Ectodermal cell (in vitro differentiated cells): ENCODE measurements around the gene SELENOH.
"Not testable (repeated sequence)": the region's sequence is repeated elsewhere in the genome, so short reads cannot be mapped to it uniquely, and the experiment has no call there.

Source experiments
- H3K27ac ChIP-seq: 2 replicates; pipeline ENCODE4 v1.7.0; 2013; ENCODE audit warnings: mild to moderate bottlenecking, low read depth, low read length; ENCODE audit not compliant: insufficient read depth, poor library complexity, severe bottlenecking
- H3K27me3 ChIP-seq: 2 replicates; pipeline ENCODE4 v1.7.0; 2013; ENCODE audit warnings: mild to moderate bottlenecking, low read length; ENCODE audit not compliant: insufficient read depth, control insufficient read depth, poor library complexity, severe bottlenecking
- H3K36me3 ChIP-seq: one replicate; pipeline ENCODE4 v1.7.0; 2013; ENCODE audit warnings: low read length; ENCODE audit not compliant: control insufficient read depth, insufficient read depth
- H3K4me1 ChIP-seq: one replicate; pipeline ENCODE4 v1.7.0; 2013; ENCODE audit warnings: low read length; ENCODE audit not compliant: control insufficient read depth, insufficient read depth
- H3K4me3 ChIP-seq: 2 replicates; pipeline ENCODE4 v1.7.0; 2013; ENCODE audit warnings: low read depth, low read length, control low read depth; ENCODE audit not compliant: insufficient read depth
- H3K9me3 ChIP-seq: 2 replicates; pipeline ENCODE4 v1.7.0; 2013; ENCODE audit warnings: mild to moderate bottlenecking, low read length, moderate library complexity; ENCODE audit not compliant: control insufficient read depth
- WGBS, 2 experiments: methylation state at CpG; one replicate each; pipeline ENCODE4 v1.1.7; 2013; ENCODE audit warnings: missing lambda C conversion rate in 2 of 2; 5-methylcytosine and 5-hydroxymethylcytosine counted together

The SELENOH gene

GRCh38 chr11:57712256-57713150 is 28.8 kb upstream of the SELENOH start, which contains the start of gene TMX2:
TSS of gene TMX2 (plus strand) at chr11:57712593. CDS start at chr11:57712619, 26 bp downstream.
- H3K27me3 ChIP-seq, result no peaks in the 10 kb centered on the region
- H3K4me3 ChIP-seq, result peak within 1 kb of the TSS; percentile 100
- WGBS, 2 experiments, result 0% methylated on average over 53 of the region's 53 CpGs
- peaks cover 8% of the 10 kb centered on the region for H3K4me1 ChIP-seq
- H3K27ac ChIP-seq, result peak within 1 kb of the TSS; percentile 92
- H3K9me3 ChIP-seq, result no peaks in the 10 kb centered on the region
- H3K36me3 ChIP-seq, result no peaks in the 10 kb centered on the region

GRCh38 chr11:57713835-57714234 is 27.5 kb upstream of the SELENOH start:
- Histone ChIP-seq H3K4me3 (peak overlapping the region; percentile 100), H3K27me3 (no peaks in the 10 kb centered on the region), H3K27ac (no peak overlapping the region), H3K36me3 (peaks cover 7% of the 10 kb centered on the region), H3K4me1 (peaks cover 8% of the 10 kb centered on the region), H3K9me3 (no peaks in the 10 kb centered on the region)
- 99 to 100% methylated on average over 2 of the region's 2 CpGs for WGBS, 2 experiments

DNA sequence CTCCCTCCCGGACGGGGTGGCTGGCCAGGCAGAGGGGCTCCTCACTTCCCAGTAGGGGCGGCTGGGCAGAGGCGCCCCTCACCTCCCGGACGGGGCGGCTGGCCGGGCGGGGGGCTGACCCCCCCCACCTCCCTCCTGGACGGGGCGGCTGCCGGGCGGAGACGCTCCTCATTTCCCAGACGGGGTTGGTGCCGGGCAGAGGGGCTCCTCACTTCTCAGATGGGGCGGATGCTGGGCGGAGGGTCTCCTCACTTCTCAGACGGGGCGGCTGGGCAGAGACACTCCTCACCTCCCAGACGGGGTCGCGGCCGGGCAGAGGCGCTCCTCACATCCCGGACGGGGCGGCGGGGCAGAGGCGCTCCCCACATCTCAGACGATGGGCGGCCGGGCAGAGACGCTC is 24.6 kb upstream of the SELENOH start:
- not testable (repeated sequence) for H3K27ac ChIP-seq, H3K9me3 ChIP-seq, H3K36me3 ChIP-seq, H3K4me1 ChIP-seq, H3K4me3 ChIP-seq, H3K27me3 ChIP-seq
- 94 to 95% methylated on average over 18 to 25 of the region's 34 CpGs for WGBS, 2 experiments

DNA sequence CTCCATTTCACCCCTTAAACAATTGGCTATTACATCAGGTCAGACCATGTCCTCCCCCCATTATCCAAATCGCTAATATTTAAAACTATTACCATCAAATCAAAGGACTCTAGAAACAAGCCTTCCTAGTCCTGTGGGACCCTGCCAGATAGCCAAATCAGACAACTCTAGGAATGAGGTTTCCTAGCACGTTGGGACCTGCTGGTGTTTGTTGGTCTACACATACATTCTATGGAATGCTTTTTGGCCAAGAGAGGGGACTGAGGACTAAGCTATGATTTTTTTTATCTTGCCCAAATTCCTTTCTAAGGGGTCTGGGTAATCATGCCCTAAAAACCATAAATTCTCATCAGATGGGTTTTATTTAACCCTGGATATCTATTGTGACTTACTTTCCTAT is 14.1 kb upstream of the SELENOH start:
- no peaks in the 10 kb centered on the region for H3K9me3 ChIP-seq
- 97 to 100% methylated on average over 2 of the region's 2 CpGs for WGBS, 2 experiments
- no peaks in the 10 kb centered on the region for H3K36me3 ChIP-seq
- H3K4me1 ChIP-seq, result no peaks in the 10 kb centered on the region
- no peak overlapping the region for H3K27ac ChIP-seq
- no peaks in the 10 kb centered on the region for H3K27me3 ChIP-seq
- H3K4me3 ChIP-seq, result no peak overlapping the region

DNA sequence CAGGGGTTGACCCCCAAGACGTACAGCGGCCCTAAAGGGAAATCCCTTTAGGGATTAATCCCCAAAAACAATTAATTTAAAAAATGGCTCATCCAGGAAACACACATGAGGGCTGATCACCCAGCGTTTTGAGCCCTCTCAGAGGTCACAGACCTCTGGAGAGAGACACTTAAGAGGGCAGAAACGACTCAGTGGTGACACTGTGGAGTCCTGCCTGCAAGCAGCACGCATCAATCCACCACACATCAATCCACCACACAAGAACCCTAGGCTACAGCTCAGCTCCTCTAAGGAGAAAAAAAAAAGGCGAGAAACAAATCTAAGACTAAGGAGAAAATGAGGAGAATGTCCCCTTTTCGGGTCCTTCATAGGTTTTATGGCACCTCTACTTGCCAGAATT is 12.5 kb upstream of the SELENOH start:
- Histone ChIP-seq H3K4me1 (no peaks in the 10 kb centered on the region), H3K27ac (no peak overlapping the region), H3K27me3 (no peaks in the 10 kb centered on the region), H3K36me3 (no peaks in the 10 kb centered on the region), H3K9me3 (no peaks in the 10 kb centered on the region), H3K4me3 (no peak overlapping the region)
- 66 to 69% methylated on average over 7 of the region's 7 CpGs for whole genome bisulfite sequencing, 2 experiments

DNA sequence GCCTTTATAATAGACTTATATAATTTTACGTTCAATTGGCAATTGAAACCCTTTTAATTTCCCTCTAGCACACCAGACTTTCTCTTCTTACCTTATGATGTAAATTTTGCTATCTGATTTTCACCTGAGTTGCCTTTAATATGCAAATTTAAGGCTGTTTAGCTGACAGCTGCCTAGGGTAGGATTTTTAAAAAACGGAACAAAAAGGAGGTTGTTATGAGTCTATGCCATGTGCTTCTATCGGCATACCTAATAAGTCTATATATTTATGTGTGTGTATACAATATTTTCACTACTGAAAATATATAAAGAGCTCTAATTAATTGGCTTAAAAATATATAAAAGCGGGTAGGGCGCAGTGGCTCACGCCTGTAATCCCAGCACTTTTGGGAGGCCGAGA is 11.8 kb upstream of the SELENOH start:
- no peaks in the 10 kb centered on the region for H3K4me1 ChIP-seq
- no peaks in the 10 kb centered on the region for H3K27me3 ChIP-seq

GRCh38 chr11:57732661-57733060 is 8.6 kb upstream of the SELENOH start:
- Histone ChIP-seq H3K4me3 (no peak overlapping the region), H3K36me3 (peaks cover 1% of the 10 kb centered on the region), H3K27me3 (no peaks in the 10 kb centered on the region), H3K4me1 (no peaks in the 10 kb centered on the region), H3K9me3 (no peaks in the 10 kb centered on the region), H3K27ac (no peak overlapping the region)
- 67 to 95% methylated on average over 1 of the region's 1 CpG for WGBS, 2 experiments

More for the DNA sequence above, 11.8 kb upstream of the SELENOH start:
- Histone ChIP-seq H3K36me3 (no peaks in the 10 kb centered on the region), H3K27ac (no peak overlapping the region), H3K9me3 (no peaks in the 10 kb centered on the region), H3K4me3 (no peak overlapping the region)
- 82 to 94% methylated on average over 5 of the region's 7 CpGs for WGBS, 2 experiments

GRCh38 chr11:57735619-57736298 is 5.5 kb upstream of the SELENOH start:
- Histone ChIP-seq H3K27me3 (no peaks in the 10 kb centered on the region), H3K4me1 (no peaks in the 10 kb centered on the region), H3K27ac (no peak overlapping the region), H3K4me3 (no peak overlapping the region), H3K36me3 (peaks cover 4% of the 10 kb centered on the region), H3K9me3 (no peaks in the 10 kb centered on the region)
- WGBS, 2 experiments, result 78 to 80% methylated on average over 3 of the region's 3 CpGs

DNA sequence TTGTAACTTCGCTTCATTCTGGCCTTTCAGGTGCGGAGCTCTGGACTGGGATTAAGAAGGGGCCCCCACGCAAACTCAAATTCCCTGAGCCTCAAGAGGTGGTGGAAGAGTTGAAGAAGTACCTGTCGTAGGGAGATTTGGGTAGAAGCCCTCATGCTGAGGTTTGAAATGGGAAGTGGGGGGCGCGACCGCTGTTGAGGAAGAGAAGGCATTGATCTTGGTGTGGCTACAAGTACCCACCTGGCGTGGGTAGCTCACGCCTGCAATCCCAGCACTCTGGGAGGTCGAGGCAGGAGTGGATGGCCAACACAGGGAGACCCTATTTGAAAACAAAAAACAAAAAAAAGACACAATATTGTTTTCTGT is 779 bp downstream of the SELENOH start:
- Histone ChIP-seq H3K27ac (no peak overlapping the region), H3K4me1 (no peaks in the 10 kb centered on the region), H3K36me3 (peaks cover 32% of the 10 kb centered on the region), H3K4me3 (peak overlapping the region; percentile 97), H3K27me3 (no peaks in the 10 kb centered on the region), H3K9me3 (no peaks in the 10 kb centered on the region)
- WGBS, 2 experiments, result 5 to 7% methylated on average over 10 of the region's 10 CpGs

- H3K36me3 ChIP-seq, result peaks cover 28% of the 10 kb centered on the region
- 87 to 95% methylated on average over 2 of the region's 2 CpGs for WGBS, 2 experiments
- no peaks in the 10 kb centered on the region for H3K9me3 ChIP-seq
- no peak overlapping the region for H3K4me3 ChIP-seq
- no peaks in the 10 kb centered on the region for H3K4me1 ChIP-seq
- no peak overlapping the region for H3K27ac ChIP-seq
- H3K27me3 ChIP-seq, result no peaks in the 10 kb centered on the region
Observed at GRCh38 chr11:57744357-57744756, 3.1 kb downstream of the SELENOH start.
